WI38 (cell line): Measurements from ENCODE around the gene DEF6.
A peak's percentile ranks its signal among the peaks of the same experiment; 100 is the strongest.

ENCODE experiments used
- H3K4me3 ChIP-seq: 2 replicates; pipeline ENCODE4 v1.5.1; 2011; ENCODE audit warnings: low read depth, mild to moderate bottlenecking, control low read depth, low read length
- CTCF ChIP-seq: IDR thresholded peaks from 2 replicates; pipeline ENCODE4 v1.5.1; 2012; ENCODE audit warnings: low read depth, mild to moderate bottlenecking, control low read depth, low read length

The DEF6 gene

GRCh38 chr6:35342258-35343091 lies 44.9 kb downstream of the DEF6 start, which contains the start of gene PPARD:
Gene PPARD, plus strand, starts transcription at chr6:35342558. Its CDS starts 68,530 bp downstream, at chr6:35411088.
- peak within 1 kb of the TSS; percentile 92 for H3K4me3 ChIP-seq
- TF ChIP-seq CTCF, result peak; percentile 95

- peak overlapping the region; percentile 92 for H3K4me3 ChIP-seq
- no peak for TF ChIP-seq CTCF
These were observed 45.6 kb downstream of the DEF6 start for GRCh38 chr6:35343092-35343834.

- H3K4me3 ChIP-seq, result peak overlapping the region; percentile 92
- TF ChIP-seq CTCF, result no peak
These were observed 46.4 kb downstream of the DEF6 start for GRCh38 chr6:35343835-35344550.

- no peak overlapping the region for H3K4me3 ChIP-seq
These were observed 53.8 kb downstream of the DEF6 start for GRCh38 chr6:35351422-35351821.

GRCh38 chr6:35352735-35353134 lies 55.1 kb downstream of the DEF6 start:
- H3K4me3 ChIP-seq, result no peak overlapping the region
- no peak for TF ChIP-seq CTCF

More at GRCh38 chr6:35351422-35351821, 53.8 kb downstream of the DEF6 start:
- TF ChIP-seq CTCF, result no peak

- no peak overlapping the region for H3K4me3 ChIP-seq
- TF ChIP-seq CTCF, result no peak
These were observed 56.9 kb downstream of the DEF6 start for GRCh38 chr6:35354361-35355135.
